Astrocyte of the cerebellum (primary cell): ENCODE measurements around the gene CFAP157.

Experiments used
- DNase-seq: peaks from one replicate; pipeline ENCODE4 v3.0.0-alpha.2; 2011; ENCODE audit warnings: low read depth
- H3K4me3 ChIP-seq: 2 replicates; pipeline ENCODE4 v1.5.1; 2011; ENCODE audit warnings: mild to moderate bottlenecking, low read depth, low read length, moderate library complexity
- in situ Hi-C: cut with HindIII; loops from 2 replicates; pipeline ENCODE4 v1.10.0; 2017; ENCODE audit warnings: low sequenced_read_pairs
- TF ChIP-seq, protein P1 (sequence below): IDR thresholded peaks from 2 replicates; pipeline ENCODE4 v1.5.1; 2012; ENCODE audit warnings: low read length, low read depth, moderate library complexity, mild to moderate bottlenecking; ENCODE audit errors: missing control alignments

CFAP157 gene

DNA sequence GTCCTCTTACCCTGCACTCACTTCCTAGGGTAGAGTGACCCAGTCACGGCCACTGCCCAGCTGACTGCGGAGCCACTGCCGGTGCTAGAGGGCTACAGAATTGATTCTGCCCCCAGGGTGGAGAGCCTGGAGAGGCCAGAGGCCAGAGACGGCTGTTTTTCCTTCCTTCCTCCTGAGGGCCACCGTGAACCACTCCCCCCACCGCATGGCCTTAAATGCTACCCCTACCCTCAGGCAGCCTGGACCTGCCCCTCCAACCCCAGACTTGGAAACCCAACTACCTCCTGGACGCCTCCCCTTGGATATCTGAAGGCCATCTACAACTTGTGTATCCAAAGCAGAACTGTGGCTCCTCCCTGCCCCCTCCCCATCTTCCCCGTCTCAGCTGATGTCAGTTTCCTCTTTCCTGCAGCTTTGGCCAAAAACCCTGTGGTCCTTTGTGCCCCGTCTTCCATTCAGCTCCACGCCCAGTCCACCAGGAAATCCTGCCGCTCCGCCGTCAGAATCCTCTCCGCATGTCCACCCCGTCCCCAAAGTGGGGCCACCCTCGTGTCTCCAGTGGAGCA lies 55.4 kb downstream of the CFAP157 start:
- H3K4me3 ChIP-seq = no peak overlapping the region
- no peak for DNase-seq
- in situ Hi-C loops = loop anchor here (5.0 kb wide), 1 partner anchor 110 kb away; no protein-coding TSS in a partner anchor

DNA sequence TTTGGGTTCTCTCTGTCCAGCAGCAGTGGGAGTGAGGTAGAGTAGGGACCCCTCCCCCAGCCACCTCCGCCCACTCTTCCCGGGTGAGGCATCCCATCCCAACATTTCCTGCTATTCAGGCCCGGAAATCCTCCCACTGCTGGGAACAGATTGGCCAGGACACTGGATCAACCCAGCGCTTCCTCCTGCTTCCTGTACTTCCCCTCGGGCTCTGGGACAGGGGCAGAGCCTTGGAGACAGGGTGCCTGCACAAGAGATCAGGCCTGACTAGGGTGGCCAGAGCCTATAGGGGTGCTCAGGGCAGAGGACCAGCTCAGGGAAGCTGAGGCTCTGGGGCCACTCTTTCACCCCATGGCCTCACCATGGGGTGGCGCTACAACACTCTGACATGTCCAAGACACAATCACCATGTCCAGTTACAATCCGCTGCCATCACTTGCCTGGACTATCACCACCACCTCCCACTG lies 57.2 kb downstream of the CFAP157 start:
- in situ Hi-C loops = loop anchor here (5.0 kb wide), 1 partner anchor 108 kb away; no protein-coding TSS in a partner anchor
- TF ChIP-seq, protein P1, sequence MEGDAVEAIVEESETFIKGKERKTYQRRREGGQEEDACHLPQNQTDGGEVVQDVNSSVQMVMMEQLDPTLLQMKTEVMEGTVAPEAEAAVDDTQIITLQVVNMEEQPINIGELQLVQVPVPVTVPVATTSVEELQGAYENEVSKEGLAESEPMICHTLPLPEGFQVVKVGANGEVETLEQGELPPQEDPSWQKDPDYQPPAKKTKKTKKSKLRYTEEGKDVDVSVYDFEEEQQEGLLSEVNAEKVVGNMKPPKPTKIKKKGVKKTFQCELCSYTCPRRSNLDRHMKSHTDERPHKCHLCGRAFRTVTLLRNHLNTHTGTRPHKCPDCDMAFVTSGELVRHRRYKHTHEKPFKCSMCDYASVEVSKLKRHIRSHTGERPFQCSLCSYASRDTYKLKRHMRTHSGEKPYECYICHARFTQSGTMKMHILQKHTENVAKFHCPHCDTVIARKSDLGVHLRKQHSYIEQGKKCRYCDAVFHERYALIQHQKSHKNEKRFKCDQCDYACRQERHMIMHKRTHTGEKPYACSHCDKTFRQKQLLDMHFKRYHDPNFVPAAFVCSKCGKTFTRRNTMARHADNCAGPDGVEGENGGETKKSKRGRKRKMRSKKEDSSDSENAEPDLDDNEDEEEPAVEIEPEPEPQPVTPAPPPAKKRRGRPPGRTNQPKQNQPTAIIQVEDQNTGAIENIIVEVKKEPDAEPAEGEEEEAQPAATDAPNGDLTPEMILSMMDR = no peak
- H3K4me3 ChIP-seq = no peak overlapping the region
- DNase-seq = no peak

More for the DNA sequence above, 55.4 kb downstream of the CFAP157 start:
- TF ChIP-seq, protein P1 = no peak

DNA sequence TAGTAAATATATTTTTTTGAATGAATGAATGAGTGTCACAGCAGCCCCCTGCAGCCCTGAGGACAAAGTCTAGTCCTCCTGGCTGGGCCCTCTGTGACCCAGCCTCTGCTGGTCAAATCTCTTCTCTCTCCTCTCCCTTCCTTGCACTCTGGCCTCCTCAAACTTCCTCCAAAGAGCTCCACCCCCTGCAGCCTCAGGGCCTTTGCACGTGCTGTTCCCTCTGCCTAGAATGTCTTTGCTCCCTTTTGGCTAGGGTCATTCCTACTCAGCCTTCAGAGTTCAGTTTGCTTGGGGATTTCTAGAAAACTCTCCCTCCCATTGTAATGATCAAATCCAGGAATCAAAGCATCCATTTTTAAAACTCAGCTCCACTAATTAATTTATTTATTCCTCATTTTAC lies 58.6 kb downstream of the CFAP157 start:
- in situ Hi-C loops = no loop called here
- H3K4me3 ChIP-seq = no peak overlapping the region
- TF ChIP-seq, protein P1 = no peak
- DNase-seq = no peak
